Endothelial cell (in vitro differentiated cells): ENCODE measurements around the gene ZMIZ1. TPM values are rescaled to one million over a fixed set of nuclear protein-coding genes. Genes with fewer than 3 reads are reported as not detected.

Experiments used
- DNase-seq: peaks from one replicate; pipeline ENCODE4 v3.0.0; 2021; ENCODE audit warnings: low spot score
- H3K27ac Mint-ChIP-seq: one replicate; pipeline ENCODE4 v1.8.0; 2021; ENCODE audit warnings: mixed read lengths, inconsistent platforms; ENCODE audit not compliant: unreplicated experiment
- H3K27me3 Mint-ChIP-seq: one replicate; pipeline ENCODE4 v1.8.0; 2021; ENCODE audit warnings: mild to moderate bottlenecking, moderate library complexity, mixed read lengths, inconsistent platforms; ENCODE audit not compliant: unreplicated experiment
- H3K36me3 Mint-ChIP-seq: one replicate; pipeline ENCODE4 v1.8.0; 2021; ENCODE audit warnings: mild to moderate bottlenecking, low read depth, mixed read lengths, inconsistent platforms; ENCODE audit not compliant: unreplicated experiment
- H3K4me1 Mint-ChIP-seq: one replicate; pipeline ENCODE4 v1.8.0; 2021; ENCODE audit warnings: mild to moderate bottlenecking, mixed read lengths, inconsistent platforms; ENCODE audit not compliant: unreplicated experiment
- H3K4me3 Mint-ChIP-seq: one replicate; pipeline ENCODE4 v1.8.0; 2021; ENCODE audit warnings: mild to moderate bottlenecking, mixed read lengths, inconsistent platforms; ENCODE audit not compliant: unreplicated experiment
- H3K9me3 Mint-ChIP-seq: one replicate; pipeline ENCODE4 v1.8.0; 2021; ENCODE audit warnings: mixed read lengths, inconsistent platforms; ENCODE audit not compliant: unreplicated experiment
- total RNA-seq: library from RNA; stranded (reverse); fragmentation: NEBNext Ultra II Directional; extraction: Animal tissue kit (Norgen Biotek cat#: 25700); gene quantifications from one replicate; pipeline ENCODE4 v1.2.1, GENCODE V29; 2021; ENCODE audit not compliant: unreplicated experiment
- TF ChIP-seq, protein P1 (sequence below): fragments of 200-600 bp; sonication (generic); IDR thresholded peaks from one replicate; pipeline ENCODE4 v1.5.0; 2021; ENCODE audit warnings: antibody characterized with exemption; ENCODE audit not compliant: unreplicated experiment

Gene ZMIZ1
- total RNA-seq, 1 donor from 2014 or later, result 102 TPM

DNA sequence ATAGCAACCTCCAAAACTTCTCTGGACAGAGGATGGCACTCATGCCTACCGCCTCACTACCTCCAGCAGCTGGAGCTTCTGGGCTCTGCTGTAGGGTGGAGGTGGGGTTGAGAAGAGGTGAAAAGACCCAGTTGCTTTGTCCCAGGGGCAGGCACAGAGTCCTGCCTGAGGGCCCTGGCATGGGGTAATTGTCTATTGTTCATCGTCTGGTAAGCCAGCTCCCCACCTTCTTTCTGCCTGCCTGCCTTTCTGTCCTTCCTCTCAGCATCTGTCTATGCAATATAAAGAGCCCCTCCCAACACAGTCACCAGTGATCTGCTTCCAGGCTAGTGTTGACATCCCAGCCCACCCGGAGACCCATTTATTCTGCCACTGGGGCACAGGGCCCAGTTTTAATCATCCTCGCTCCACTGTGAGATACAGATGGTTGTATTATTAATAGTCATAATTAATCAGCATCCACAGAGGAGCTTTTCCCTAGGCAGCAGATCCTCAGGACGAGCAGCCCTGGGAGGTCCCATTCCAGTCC, 39.0 kb downstream of the ZMIZ1 start:
- Mint-ChIP-seq H3K9me3 (no peaks in the 10 kb centered on the region), H3K36me3 (peaks cover 5% of the 10 kb centered on the region), H3K4me1 (peaks cover 41% of the 10 kb centered on the region), H3K27ac (no peak overlapping the region), H3K4me3 (no peak overlapping the region), H3K27me3 (peaks cover 17% of the 10 kb centered on the region)
- no peak for DNase-seq
- TF ChIP-seq, protein P1, sequence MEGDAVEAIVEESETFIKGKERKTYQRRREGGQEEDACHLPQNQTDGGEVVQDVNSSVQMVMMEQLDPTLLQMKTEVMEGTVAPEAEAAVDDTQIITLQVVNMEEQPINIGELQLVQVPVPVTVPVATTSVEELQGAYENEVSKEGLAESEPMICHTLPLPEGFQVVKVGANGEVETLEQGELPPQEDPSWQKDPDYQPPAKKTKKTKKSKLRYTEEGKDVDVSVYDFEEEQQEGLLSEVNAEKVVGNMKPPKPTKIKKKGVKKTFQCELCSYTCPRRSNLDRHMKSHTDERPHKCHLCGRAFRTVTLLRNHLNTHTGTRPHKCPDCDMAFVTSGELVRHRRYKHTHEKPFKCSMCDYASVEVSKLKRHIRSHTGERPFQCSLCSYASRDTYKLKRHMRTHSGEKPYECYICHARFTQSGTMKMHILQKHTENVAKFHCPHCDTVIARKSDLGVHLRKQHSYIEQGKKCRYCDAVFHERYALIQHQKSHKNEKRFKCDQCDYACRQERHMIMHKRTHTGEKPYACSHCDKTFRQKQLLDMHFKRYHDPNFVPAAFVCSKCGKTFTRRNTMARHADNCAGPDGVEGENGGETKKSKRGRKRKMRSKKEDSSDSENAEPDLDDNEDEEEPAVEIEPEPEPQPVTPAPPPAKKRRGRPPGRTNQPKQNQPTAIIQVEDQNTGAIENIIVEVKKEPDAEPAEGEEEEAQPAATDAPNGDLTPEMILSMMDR, result no peak

DNA sequence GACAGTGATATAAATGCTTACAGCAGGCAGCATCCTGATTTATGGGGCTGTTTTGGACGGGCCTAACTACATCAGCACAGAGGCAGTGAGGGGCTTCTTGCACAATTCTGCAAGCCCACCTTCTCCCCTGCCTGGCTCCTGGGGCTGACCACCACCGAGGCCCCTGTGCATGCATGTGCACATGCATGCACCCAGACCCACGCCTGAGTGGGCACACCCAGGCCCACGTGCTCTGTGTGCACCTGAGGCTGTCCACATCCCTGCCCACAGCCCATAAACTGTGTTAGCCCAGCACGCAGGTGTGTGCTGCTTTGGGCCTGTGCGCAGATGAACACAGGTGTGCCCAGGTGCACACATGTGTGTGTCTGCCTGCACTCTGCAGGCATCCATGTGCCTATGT, 40.0 kb downstream of the ZMIZ1 start:
- Mint-ChIP-seq H3K27ac (no peak overlapping the region), H3K27me3 (peaks cover 12% of the 10 kb centered on the region), H3K4me3 (no peak overlapping the region), H3K36me3 (peaks cover 5% of the 10 kb centered on the region), H3K9me3 (no peaks in the 10 kb centered on the region), H3K4me1 (peaks cover 36% of the 10 kb centered on the region)
- no peak for DNase-seq
- TF ChIP-seq, protein P1, result no peak

DNA sequence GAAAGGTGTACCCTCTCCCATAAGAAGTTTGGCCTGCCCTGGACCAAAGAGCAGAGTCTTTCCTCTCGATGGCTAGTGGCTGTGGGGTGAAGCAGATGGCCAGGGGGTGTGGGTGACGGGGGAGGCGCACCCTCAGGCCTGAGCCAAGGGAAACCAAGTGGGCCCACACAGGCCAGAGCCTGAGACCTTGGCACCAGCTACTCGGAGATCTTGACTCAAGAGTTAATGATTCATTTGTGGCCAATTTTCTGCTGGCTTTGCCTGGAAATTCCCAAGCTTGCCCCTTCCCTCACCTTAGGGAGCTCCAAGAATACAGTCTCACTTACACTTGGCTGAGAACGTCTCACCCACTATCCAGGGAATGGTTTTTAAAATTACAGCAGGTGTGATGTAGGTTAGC, 42.7 kb downstream of the ZMIZ1 start:
- H3K4me3 Mint-ChIP-seq, result no peak overlapping the region

DNA sequence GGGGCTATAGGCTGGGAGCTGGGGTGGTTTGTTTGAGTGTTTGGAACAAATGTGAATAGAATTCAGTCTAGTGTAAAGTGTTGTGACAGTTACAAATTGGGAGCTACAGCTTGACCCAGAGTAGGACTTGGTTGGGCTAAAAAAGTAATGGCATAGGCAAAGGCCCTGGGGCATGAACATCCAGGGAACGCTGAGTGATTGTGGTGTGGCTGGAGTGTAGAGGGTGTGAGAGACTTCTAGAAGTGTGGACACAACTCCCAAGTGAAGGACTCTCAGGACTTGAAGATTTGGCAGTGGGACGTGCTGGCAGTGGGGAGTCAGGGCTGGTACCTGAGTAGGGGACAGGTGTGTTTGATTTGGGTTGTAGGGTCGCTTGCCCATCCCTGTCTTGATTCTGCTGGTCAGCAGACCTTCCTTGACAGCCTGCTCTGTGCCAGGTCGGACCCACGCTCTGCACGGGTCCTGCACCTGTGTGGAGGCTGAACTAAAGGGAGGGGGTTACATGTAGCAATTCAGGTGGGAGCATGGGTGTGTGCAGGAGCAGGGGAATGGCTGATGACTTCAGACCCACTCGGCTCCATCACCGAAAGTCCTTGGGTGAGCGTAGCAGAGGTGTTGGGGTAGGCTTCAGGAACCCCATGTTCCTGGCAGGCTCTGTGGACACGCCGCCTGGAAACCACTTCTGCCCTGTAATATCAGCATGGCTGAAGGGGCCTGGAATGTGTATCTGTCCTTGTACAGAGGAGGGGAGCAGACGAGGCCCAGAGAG, 43.3 kb downstream of the ZMIZ1 start:
- H3K36me3 Mint-ChIP-seq, result peaks cover 5% of the 10 kb centered on the region
- H3K27me3 Mint-ChIP-seq, result peaks cover 9% of the 10 kb centered on the region
- no peak for DNase-seq
- H3K27ac Mint-ChIP-seq, result peak overlapping the region; percentile 36
- no peaks in the 10 kb centered on the region for H3K9me3 Mint-ChIP-seq
- peaks cover 22% of the 10 kb centered on the region for H3K4me1 Mint-ChIP-seq
- H3K4me3 Mint-ChIP-seq, result peak overlapping the region; percentile 74
- TF ChIP-seq, protein P1, result no peak

More for the DNA sequence above, 42.7 kb downstream of the ZMIZ1 start:
- TF ChIP-seq, protein P1, result no peak
- no peak overlapping the region for H3K27ac Mint-ChIP-seq
- no peaks in the 10 kb centered on the region for H3K9me3 Mint-ChIP-seq
- H3K36me3 Mint-ChIP-seq, result peaks cover 5% of the 10 kb centered on the region
- peaks cover 9% of the 10 kb centered on the region for H3K27me3 Mint-ChIP-seq
- DNase-seq, result no peak
- peaks cover 24% of the 10 kb centered on the region for H3K4me1 Mint-ChIP-seq

DNA sequence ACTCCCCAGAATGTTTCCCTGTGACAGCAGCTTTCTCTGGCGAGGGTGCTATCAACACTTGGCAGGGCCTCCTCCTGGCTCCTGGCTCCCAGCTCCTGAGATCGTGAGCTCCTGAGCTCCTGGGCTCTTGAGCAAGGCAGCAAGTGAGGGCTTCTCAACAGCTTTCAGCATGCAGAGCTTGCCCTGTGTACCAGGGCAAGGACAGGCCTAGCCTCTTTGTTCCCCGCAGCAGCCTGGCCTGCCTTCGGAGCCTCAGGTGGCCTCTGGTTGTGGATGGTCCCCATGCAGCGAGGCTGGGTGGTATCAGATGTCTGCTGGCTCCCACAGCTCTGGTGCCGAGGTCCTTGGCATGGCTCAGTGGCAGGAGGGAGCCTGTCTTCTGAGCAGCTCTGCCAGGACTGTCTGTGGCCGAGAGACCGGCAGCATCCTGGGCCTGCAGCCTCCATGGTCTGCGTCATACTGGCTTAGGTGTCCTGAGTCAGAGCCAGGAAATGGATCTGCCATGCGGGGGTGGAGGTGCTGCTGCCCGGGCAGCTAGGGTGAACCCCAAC, 44.2 kb downstream of the ZMIZ1 start:
- peaks cover 7% of the 10 kb centered on the region for H3K27me3 Mint-ChIP-seq
- no peak for DNase-seq
- H3K9me3 Mint-ChIP-seq, result no peaks in the 10 kb centered on the region
- H3K27ac Mint-ChIP-seq, result no peak overlapping the region
- TF ChIP-seq, protein P1, result no peak
- H3K4me1 Mint-ChIP-seq, result peaks cover 15% of the 10 kb centered on the region
- no peak overlapping the region for H3K4me3 Mint-ChIP-seq
- peaks cover 5% of the 10 kb centered on the region for H3K36me3 Mint-ChIP-seq
